WTC11 (cell line): Measurements from ENCODE around the gene SESN2. TPM values are rescaled to one million over a fixed set of nuclear protein-coding genes. Genes with fewer than 3 reads are reported as not detected.

Experiments
- ATF1 ChIP-seq: sonication (generic); formaldehyde crosslinking; IDR thresholded peaks from 2 replicates; pipeline ENCODE4 v1.8.1; 2023; ENCODE audit warnings: mild to moderate bottlenecking, moderate library complexity, missing genetic modification reagents
- CREM ChIP-seq: sonication (generic); formaldehyde crosslinking; IDR thresholded peaks from 2 replicates; pipeline ENCODE4 v1.8.1; 2022; ENCODE audit warnings: mild to moderate bottlenecking, missing genetic modification reagents, moderate library complexity
- ETV6 ChIP-seq: sonication (generic); formaldehyde crosslinking; IDR thresholded peaks from 2 replicates; pipeline ENCODE4 v1.8.1; 2022; ENCODE audit warnings: mild to moderate bottlenecking, missing genetic modification reagents
- FOXP1 ChIP-seq: sonication (generic); formaldehyde crosslinking; IDR thresholded peaks from 2 replicates; pipeline ENCODE4 v1.8.0; 2022; ENCODE audit warnings: missing genetic modification reagents, mild to moderate bottlenecking, moderate library complexity, borderline replicate concordance
- GRHL2 ChIP-seq: fragments of 250-450 bp; sonication (Bioruptor Pico); IDR thresholded peaks from 2 replicates; pipeline ENCODE4 v1.8.0; 2022; ENCODE audit warnings: mild to moderate bottlenecking, moderate library complexity; ENCODE audit not compliant: insufficient replicate concordance, severe bottlenecking
- MXD4 ChIP-seq: fragments of 250-450 bp; sonication (Bioruptor Pico); IDR thresholded peaks from 2 replicates; pipeline ENCODE4 v1.8.0; 2021; ENCODE audit warnings: mild to moderate bottlenecking, moderate library complexity, borderline replicate concordance
- RELA ChIP-seq: sonication (generic); formaldehyde crosslinking; IDR thresholded peaks from 2 replicates; pipeline ENCODE4 v1.8.1; 2022; ENCODE audit warnings: missing genetic modification reagents, mild to moderate bottlenecking, borderline replicate concordance
- SOX15 ChIP-seq: fragments of 250-450 bp; sonication (Bioruptor Pico); IDR thresholded peaks from 2 replicates; pipeline ENCODE4 v1.9.0; 2021; ENCODE audit warnings: mild to moderate bottlenecking
- SP1 ChIP-seq: sonication (generic); formaldehyde crosslinking; conservative IDR thresholded peaks from 2 replicates; pipeline ENCODE4 v1.8.1; 2022; ENCODE audit warnings: missing genetic modification reagents
- TEAD1 ChIP-seq: sonication (generic); formaldehyde crosslinking; IDR thresholded peaks from 2 replicates; pipeline ENCODE4 v1.8.0; 2022; ENCODE audit warnings: mild to moderate bottlenecking, missing genetic modification reagents
- TP53 ChIP-seq: sonication (generic); formaldehyde crosslinking; IDR thresholded peaks from 2 replicates; pipeline ENCODE4 v1.8.1; 2023; ENCODE audit warnings: mild to moderate bottlenecking, missing genetic modification reagents
- ZBTB21 ChIP-seq: sonication (generic); formaldehyde crosslinking; IDR thresholded peaks from 2 replicates; pipeline ENCODE4 v1.8.1; 2023; ENCODE audit warnings: mild to moderate bottlenecking, missing genetic modification reagents, borderline replicate concordance
- ZNF121 ChIP-seq: sonication (generic); formaldehyde crosslinking; IDR thresholded peaks from 2 replicates; pipeline ENCODE4 v1.8.0; 2023; ENCODE audit warnings: missing genetic modification reagents
- total RNA-seq: library from RNA; stranded (reverse); gene quantifications from 3 replicates; pipeline ENCODE4 v1.2.3, GENCODE V29; 2021
- TF ChIP-seq, protein P1 (sequence below): sonication (generic); formaldehyde crosslinking; IDR thresholded peaks from 2 replicates; pipeline ENCODE4 v1.8.1; 2023; ENCODE audit warnings: mild to moderate bottlenecking, missing genetic modification reagents
- TF ChIP-seq, protein P2 (sequence below): sonication (generic); formaldehyde crosslinking; IDR thresholded peaks from 2 replicates; pipeline ENCODE4 v1.8.0; 2022; ENCODE audit warnings: mild to moderate bottlenecking, missing genetic modification reagents
- TF ChIP-seq, protein P3 (sequence below): sonication (generic); formaldehyde crosslinking; IDR thresholded peaks from 2 replicates; pipeline ENCODE4 v1.8.0; 2022; ENCODE audit warnings: mild to moderate bottlenecking, missing genetic modification reagents
- TF ChIP-seq, protein P4 (sequence below): sonication (generic); formaldehyde crosslinking; IDR thresholded peaks from 2 replicates; pipeline ENCODE4 v1.8.1; 2023; ENCODE audit warnings: mild to moderate bottlenecking, moderate library complexity, missing genetic modification reagents
- TF ChIP-seq, protein P5 (sequence below): sonication (generic); formaldehyde crosslinking; IDR thresholded peaks from 2 replicates; pipeline ENCODE4 v1.8.1; 2023; ENCODE audit warnings: mild to moderate bottlenecking, missing genetic modification reagents, moderate library complexity
- TF ChIP-seq, protein P6 (sequence below): sonication (generic); formaldehyde crosslinking; IDR thresholded peaks from 2 replicates; pipeline ENCODE4 v1.8.1; 2023; ENCODE audit warnings: mild to moderate bottlenecking, missing genetic modification reagents, moderate library complexity
- TF ChIP-seq, protein P7 (sequence below): sonication (generic); formaldehyde crosslinking; IDR thresholded peaks from 2 replicates; pipeline ENCODE4 v1.8.0; 2022; ENCODE audit warnings: mild to moderate bottlenecking, missing genetic modification reagents
- TF ChIP-seq, protein P8 (sequence below): sonication (generic); formaldehyde crosslinking; IDR thresholded peaks from 2 replicates; pipeline ENCODE4 v1.8.1; 2022; ENCODE audit warnings: low read depth, missing genetic modification reagents, borderline replicate concordance
- TF ChIP-seq, protein P9 (sequence below): sonication (generic); formaldehyde crosslinking; IDR thresholded peaks from 2 replicates; pipeline ENCODE4 v1.8.0; 2023; ENCODE audit warnings: missing genetic modification reagents, mild to moderate bottlenecking, borderline replicate concordance
- TF ChIP-seq, protein P10 (sequence below): sonication (generic); formaldehyde crosslinking; IDR thresholded peaks from 2 replicates; pipeline ENCODE4 v1.8.1; 2022; ENCODE audit warnings: low read depth, mild to moderate bottlenecking, moderate library complexity, missing genetic modification reagents, borderline replicate concordance

The SESN2 gene
- total RNA-seq, 1 experiment from 2014 or later: 38.1 TPM

DNA sequence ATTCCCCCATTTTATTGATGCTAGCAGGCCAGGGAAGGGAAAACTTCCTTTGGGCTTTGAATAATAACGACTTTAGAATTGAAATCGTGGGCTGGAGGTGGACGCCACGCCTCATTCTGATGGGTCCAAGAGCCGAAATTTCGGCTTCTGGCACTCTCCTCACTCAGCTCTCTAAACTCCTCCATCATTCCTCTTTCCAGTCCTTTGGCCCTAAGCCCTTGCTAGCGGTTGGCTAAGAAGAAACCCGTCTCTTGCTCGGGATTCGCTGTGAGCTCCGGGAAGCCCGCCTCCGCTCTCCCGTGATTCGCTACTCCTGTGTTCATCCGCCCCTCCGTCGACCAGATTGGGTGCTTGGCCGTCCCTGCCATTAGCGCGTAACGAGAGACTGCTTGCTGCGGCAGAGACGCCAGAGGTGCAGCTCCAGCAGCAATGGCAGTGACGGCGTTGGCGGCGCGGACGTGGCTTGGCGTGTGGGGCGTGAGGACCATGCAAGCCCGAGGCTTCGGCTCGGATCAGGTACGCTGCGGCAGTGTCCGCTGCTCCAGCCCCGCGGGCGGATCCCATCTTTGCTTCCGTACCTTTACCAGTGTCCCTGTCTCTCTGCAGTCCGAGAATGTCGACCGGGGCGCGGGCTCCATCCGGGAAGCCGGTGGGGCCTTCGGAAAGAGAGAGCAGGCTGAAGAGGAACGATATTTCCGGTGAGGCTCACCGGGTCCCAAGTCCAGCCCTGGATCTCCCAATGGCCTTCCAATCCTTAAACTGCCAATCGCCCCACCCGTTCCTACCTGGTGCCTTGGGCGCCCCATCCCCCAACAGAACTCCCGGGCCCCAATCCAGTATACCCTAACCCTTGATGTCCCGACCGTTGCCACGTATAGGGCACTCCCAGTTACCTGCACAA is 23.3 kb upstream of the SESN2 start, which contains the start of gene ATP5IF1 (continued):
- TF ChIP-seq, protein P1, sequence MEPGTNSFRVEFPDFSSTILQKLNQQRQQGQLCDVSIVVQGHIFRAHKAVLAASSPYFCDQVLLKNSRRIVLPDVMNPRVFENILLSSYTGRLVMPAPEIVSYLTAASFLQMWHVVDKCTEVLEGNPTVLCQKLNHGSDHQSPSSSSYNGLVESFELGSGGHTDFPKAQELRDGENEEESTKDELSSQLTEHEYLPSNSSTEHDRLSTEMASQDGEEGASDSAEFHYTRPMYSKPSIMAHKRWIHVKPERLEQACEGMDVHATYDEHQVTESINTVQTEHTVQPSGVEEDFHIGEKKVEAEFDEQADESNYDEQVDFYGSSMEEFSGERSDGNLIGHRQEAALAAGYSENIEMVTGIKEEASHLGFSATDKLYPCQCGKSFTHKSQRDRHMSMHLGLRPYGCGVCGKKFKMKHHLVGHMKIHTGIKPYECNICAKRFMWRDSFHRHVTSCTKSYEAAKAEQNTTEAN (CRISPR knock-in tag): 0 out of 2 replicates have a peak, but pooled peaks have one; percentile 43
- TF ChIP-seq, protein P2, sequence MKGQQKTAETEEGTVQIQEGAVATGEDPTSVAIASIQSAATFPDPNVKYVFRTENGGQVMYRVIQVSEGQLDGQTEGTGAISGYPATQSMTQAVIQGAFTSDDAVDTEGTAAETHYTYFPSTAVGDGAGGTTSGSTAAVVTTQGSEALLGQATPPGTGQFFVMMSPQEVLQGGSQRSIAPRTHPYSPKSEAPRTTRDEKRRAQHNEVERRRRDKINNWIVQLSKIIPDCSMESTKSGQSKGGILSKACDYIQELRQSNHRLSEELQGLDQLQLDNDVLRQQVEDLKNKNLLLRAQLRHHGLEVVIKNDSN (CRISPR knock-in tag): peak; percentile 27; the same call in 1 of the 2 replicates
- TF ChIP-seq TEAD1 (CRISPR knock-in tag): peak; percentile 50; the same call in 1 of the 2 replicates
- no peak for TF ChIP-seq GRHL2 (CRISPR knock-in tag)
- 0 out of 2 replicates have a peak, but pooled peaks have one; percentile 23 for TF ChIP-seq ZNF121
- TF ChIP-seq ETV6 (CRISPR knock-in tag): peak; percentile 85; the same call in 1 of the 2 replicates
- TF ChIP-seq MXD4 (CRISPR knock-in tag): no peak
- TF ChIP-seq SOX15 (CRISPR knock-in tag): no peak
- TF ChIP-seq, protein P3, sequence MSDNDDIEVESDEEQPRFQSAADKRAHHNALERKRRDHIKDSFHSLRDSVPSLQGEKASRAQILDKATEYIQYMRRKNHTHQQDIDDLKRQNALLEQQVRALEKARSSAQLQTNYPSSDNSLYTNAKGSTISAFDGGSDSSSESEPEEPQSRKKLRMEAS: peak; percentile 81
- TF ChIP-seq TP53: no peak
- TF ChIP-seq, protein P4, sequence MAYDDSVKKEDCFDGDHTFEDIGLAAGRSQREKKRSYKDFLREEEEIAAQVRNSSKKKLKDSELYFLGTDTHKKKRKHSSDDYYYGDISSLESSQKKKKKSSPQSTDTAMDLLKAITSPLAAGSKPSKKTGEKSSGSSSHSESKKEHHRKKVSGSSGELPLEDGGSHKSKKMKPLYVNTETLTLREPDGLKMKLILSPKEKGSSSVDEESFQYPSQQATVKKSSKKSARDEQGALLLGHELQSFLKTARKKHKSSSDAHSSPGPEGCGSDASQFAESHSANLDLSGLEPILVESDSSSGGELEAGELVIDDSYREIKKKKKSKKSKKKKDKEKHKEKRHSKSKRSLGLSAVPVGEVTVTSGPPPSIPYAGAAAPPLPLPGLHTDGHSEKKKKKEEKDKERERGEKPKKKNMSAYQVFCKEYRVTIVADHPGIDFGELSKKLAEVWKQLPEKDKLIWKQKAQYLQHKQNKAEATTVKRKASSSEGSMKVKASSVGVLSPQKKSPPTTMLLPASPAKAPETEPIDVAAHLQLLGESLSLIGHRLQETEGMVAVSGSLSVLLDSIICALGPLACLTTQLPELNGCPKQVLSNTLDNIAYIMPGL (CRISPR knock-in tag): peak; percentile 92
- TF ChIP-seq ATF1 (CRISPR knock-in tag): peak; percentile 67; the same call in 1 of the 2 replicates
- TF ChIP-seq FOXP1 (CRISPR knock-in tag): peak; percentile 92
- TF ChIP-seq, protein P5, sequence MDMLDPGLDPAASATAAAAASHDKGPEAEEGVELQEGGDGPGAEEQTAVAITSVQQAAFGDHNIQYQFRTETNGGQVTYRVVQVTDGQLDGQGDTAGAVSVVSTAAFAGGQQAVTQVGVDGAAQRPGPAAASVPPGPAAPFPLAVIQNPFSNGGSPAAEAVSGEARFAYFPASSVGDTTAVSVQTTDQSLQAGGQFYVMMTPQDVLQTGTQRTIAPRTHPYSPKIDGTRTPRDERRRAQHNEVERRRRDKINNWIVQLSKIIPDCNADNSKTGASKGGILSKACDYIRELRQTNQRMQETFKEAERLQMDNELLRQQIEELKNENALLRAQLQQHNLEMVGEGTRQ: no peak
- TF ChIP-seq, protein P6, sequence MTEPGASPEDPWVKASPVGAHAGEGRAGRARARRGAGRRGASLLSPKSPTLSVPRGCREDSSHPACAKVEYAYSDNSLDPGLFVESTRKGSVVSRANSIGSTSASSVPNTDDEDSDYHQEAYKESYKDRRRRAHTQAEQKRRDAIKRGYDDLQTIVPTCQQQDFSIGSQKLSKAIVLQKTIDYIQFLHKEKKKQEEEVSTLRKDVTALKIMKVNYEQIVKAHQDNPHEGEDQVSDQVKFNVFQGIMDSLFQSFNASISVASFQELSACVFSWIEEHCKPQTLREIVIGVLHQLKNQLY (CRISPR knock-in tag): no peak
- TF ChIP-seq, protein P7, sequence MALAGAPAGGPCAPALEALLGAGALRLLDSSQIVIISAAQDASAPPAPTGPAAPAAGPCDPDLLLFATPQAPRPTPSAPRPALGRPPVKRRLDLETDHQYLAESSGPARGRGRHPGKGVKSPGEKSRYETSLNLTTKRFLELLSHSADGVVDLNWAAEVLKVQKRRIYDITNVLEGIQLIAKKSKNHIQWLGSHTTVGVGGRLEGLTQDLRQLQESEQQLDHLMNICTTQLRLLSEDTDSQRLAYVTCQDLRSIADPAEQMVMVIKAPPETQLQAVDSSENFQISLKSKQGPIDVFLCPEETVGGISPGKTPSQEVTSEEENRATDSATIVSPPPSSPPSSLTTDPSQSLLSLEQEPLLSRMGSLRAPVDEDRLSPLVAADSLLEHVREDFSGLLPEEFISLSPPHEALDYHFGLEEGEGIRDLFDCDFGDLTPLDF (CRISPR knock-in tag): no peak
- TF ChIP-seq RELA (CRISPR knock-in tag): no peak
- TF ChIP-seq, protein P8, sequence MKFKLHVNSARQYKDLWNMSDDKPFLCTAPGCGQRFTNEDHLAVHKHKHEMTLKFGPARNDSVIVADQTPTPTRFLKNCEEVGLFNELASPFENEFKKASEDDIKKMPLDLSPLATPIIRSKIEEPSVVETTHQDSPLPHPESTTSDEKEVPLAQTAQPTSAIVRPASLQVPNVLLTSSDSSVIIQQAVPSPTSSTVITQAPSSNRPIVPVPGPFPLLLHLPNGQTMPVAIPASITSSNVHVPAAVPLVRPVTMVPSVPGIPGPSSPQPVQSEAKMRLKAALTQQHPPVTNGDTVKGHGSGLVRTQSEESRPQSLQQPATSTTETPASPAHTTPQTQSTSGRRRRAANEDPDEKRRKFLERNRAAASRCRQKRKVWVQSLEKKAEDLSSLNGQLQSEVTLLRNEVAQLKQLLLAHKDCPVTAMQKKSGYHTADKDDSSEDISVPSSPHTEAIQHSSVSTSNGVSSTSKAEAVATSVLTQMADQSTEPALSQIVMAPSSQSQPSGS (CRISPR knock-in tag): no peak
- TF ChIP-seq, protein P9, sequence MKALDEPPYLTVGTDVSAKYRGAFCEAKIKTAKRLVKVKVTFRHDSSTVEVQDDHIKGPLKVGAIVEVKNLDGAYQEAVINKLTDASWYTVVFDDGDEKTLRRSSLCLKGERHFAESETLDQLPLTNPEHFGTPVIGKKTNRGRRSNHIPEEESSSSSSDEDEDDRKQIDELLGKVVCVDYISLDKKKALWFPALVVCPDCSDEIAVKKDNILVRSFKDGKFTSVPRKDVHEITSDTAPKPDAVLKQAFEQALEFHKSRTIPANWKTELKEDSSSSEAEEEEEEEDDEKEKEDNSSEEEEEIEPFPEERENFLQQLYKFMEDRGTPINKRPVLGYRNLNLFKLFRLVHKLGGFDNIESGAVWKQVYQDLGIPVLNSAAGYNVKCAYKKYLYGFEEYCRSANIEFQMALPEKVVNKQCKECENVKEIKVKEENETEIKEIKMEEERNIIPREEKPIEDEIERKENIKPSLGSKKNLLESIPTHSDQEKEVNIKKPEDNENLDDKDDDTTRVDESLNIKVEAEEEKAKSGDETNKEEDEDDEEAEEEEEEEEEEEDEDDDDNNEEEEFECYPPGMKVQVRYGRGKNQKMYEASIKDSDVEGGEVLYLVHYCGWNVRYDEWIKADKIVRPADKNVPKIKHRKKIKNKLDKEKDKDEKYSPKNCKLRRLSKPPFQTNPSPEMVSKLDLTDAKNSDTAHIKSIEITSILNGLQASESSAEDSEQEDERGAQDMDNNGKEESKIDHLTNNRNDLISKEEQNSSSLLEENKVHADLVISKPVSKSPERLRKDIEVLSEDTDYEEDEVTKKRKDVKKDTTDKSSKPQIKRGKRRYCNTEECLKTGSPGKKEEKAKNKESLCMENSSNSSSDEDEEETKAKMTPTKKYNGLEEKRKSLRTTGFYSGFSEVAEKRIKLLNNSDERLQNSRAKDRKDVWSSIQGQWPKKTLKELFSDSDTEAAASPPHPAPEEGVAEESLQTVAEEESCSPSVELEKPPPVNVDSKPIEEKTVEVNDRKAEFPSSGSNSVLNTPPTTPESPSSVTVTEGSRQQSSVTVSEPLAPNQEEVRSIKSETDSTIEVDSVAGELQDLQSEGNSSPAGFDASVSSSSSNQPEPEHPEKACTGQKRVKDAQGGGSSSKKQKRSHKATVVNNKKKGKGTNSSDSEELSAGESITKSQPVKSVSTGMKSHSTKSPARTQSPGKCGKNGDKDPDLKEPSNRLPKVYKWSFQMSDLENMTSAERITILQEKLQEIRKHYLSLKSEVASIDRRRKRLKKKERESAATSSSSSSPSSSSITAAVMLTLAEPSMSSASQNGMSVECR (CRISPR knock-in tag): peak; percentile 74; the same call in 1 of the 2 replicates
- TF ChIP-seq, protein P10, sequence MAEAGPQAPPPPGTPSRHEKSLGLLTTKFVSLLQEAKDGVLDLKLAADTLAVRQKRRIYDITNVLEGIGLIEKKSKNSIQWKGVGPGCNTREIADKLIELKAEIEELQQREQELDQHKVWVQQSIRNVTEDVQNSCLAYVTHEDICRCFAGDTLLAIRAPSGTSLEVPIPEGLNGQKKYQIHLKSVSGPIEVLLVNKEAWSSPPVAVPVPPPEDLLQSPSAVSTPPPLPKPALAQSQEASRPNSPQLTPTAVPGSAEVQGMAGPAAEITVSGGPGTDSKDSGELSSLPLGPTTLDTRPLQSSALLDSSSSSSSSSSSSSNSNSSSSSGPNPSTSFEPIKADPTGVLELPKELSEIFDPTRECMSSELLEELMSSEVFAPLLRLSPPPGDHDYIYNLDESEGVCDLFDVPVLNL (CRISPR knock-in tag): peak; percentile 61; the same call in 1 of the 2 replicates
- TF ChIP-seq SP1: peak; percentile 73
- TF ChIP-seq CREM: peak; percentile 60; the same call in 1 of the 2 replicates
- TF ChIP-seq ZBTB21 (CRISPR knock-in tag): no peak
